Left lobe of liver (tissue), 2 donors: ENCODE measurements around the gene PPCDC. TPM values are rescaled to one million over a fixed set of nuclear protein-coding genes. Genes with fewer than 3 reads are reported as not detected.

Experiments used
- ATAC-seq: fragments of 200-7000 bp; cut with Tn5 transposase; one replicate; pipeline ENCODE4 v1.9.1; 2020; ENCODE audit warnings: mild to moderate bottlenecking, moderate library complexity
- DNase-seq: peaks from one replicate; pipeline ENCODE4 v3.0.0-alpha.2; 2020; ENCODE audit warnings: low spot score
- total RNA-seq: library from RNA; stranded (reverse); gene quantifications from one replicate; pipeline ENCODE4 v1.2.1, GENCODE V29; 2021
- donor health status: DM: no; HTN: no; CAD: no; lungs with moderate emphysema.
- donor health status: DM: no; HTN: yes; CAD: no.

The PPCDC gene
- total RNA-seq, result 5.4 TPM

- ATAC-seq (peak; percentile 98), DNase-seq (peak; percentile 97)
Observed at GRCh38 chr15:75023181-75023871, at the start of gene PPCDC. Gene PPCDC (plus strand): TSS chr15:75023590. CDS start chr15:75028319, 4,729 bp downstream.

GRCh38 chr15:74976159-74976558 is 47.2 kb upstream of the PPCDC start:
- ATAC-seq (no peak), DNase-seq (no peak)

DNA sequence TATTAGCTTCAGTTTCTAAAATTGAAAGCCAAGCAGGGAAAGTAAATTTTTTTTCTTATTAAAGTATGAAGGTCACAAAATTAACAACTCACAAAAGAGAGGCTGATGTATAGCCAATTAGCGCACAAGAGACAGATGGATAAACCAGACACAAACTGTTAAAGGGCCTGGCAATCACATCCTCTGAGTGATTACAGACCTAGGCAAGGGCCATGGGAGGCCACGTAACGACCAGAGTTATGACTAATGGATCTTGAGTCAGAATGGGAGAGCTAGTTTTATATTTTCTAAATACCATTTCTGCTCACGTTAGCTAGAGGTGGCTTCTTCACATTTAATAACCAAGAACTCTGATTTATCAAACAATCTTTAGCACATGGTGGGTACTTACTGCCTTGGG is 45.8 kb upstream of the PPCDC start:
- ATAC-seq, result no peak
- no peak for DNase-seq

GRCh38 chr15:74978077-74978476 is 45.3 kb upstream of the PPCDC start:
- ATAC-seq, result no peak
- no peak for DNase-seq

- ATAC-seq, result no peak
- no peak for DNase-seq
Observed at GRCh38 chr15:74978503-74978902, 44.9 kb upstream of the PPCDC start.

DNA sequence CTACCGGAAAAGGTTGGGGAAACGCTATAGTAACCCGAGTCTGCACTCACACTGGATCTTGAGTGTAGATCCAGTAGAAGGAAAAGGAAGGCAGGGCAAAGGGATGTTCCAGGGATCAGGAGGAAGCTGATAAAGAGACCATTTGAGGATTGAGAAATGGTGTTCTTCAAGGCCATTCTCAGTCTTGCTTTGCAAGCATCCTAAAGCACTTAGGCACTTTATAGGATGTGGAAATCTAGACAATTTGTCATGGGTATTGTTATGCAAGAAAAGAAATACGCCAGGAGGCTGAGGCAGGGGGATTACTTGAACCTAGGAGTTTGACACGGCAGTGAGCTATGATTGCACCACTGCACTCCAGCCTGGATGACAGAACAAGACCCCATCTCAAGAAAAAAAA is 41.2 kb upstream of the PPCDC start:
- no peak for ATAC-seq
- no peak for DNase-seq

DNA sequence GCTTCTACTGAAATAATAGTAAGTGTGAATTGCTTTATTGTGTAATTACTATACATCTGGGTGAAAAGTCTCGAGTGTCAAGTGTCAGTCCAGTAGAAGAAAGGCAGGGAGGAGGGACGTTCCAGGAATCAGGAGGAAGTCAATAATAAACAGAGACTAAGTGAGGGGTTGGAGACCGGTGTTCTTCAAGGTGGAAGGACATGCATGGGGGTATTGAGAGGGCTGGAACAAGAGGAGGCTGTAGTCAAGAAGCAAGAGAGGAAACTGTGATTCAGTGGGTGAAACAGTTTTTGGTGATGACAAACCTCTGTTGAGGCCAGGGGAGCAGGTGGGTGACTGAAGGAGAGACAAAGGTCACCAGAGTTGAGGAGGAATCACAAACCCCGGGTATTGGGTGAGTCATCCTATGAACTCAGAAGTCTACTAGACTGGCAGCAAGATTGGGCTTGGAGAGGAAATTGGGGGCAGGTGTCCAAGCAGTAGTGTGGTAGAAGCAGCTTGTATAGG is 39.6 kb upstream of the PPCDC start:
- ATAC-seq (no peak), DNase-seq (no peak)

- DNase-seq, result no peak
- peak; percentile 69 for ATAC-seq
Observed at GRCh38 chr15:74988007-74988800, 35.2 kb upstream of the PPCDC start.

DNA sequence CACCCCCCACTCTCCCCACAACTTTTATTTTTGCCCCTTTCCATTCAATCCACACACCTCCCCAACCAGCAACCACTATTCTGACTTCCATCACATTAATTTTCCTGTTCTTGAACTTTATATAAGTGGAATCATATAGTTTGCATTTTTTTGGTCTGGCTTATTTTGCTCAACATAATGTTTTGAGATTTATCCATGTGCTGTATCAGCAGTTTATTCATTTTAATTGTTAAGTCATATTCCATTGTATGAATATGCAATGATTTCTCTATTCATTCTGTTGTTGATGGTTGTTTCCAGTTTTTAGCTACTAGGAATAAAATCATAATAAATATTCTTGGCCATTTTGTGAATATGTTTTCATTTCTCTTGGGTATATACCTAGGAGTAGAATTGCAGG is 33.9 kb upstream of the PPCDC start:
- DNase-seq (no peak), ATAC-seq (no peak)

GRCh38 chr15:74992619-74993018 is 30.8 kb upstream of the PPCDC start:
- DNase-seq, result no peak
- no peak for ATAC-seq

GRCh38 chr15:74994236-74994635 is 29.2 kb upstream of the PPCDC start:
- no peak for ATAC-seq

GRCh38 chr15:74994685-74995084 is 28.7 kb upstream of the PPCDC start:
- ATAC-seq, result no peak

More at GRCh38 chr15:74994236-74994635, 29.2 kb upstream of the PPCDC start:
- no peak for DNase-seq

DNA sequence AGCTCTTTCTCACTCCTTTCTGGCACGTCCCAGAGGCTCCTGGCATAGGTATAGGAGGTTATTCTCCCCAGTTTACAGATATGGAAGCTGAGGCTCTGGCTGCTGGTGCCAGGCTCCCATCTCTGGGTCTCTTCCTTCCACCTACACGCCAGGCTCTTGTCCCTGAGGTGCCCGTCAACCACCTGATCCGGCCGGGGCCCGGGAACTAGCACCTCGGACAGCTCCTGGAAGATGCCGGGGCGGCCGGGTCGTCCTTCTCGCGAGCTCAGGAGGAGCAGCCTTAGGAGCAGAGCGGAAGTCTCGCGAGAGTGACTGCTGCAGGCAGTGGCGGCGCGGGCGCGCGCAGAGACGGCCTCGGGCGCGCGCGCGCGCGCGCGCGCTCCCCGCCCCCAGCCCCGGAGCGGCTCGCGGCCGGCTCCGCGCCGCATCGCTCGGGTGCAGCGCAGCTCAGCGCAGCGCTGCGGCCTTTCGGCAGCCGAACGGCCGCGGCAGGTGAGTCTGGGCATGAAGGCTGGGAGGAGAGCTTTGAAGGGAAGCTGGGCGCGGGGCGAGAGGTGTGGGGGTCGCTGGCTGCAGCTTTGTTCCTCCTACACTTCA is 28.1 kb upstream of the PPCDC start, which contains the start of gene SCAMP5:
Gene SCAMP5 (plus strand): TSS at position 382 of the 597 bp plus-strand sequence. CDS start 16,277 bp downstream, outside the sequence.
- ATAC-seq (peak; percentile 98), DNase-seq (peak; percentile 90)

More at GRCh38 chr15:74994685-74995084, 28.7 kb upstream of the PPCDC start:
- DNase-seq, result no peak

- ATAC-seq, result no peak
- DNase-seq, result no peak
Observed at GRCh38 chr15:74995779-74996765, 27.3 kb upstream of the PPCDC start.

- no peak for ATAC-seq
- no peak for DNase-seq
Observed at GRCh38 chr15:74997141-74997540, 26.2 kb upstream of the PPCDC start.

- ATAC-seq, result no peak
- no peak for DNase-seq
Observed at GRCh38 chr15:74997543-74997942, 25.8 kb upstream of the PPCDC start.

DNA sequence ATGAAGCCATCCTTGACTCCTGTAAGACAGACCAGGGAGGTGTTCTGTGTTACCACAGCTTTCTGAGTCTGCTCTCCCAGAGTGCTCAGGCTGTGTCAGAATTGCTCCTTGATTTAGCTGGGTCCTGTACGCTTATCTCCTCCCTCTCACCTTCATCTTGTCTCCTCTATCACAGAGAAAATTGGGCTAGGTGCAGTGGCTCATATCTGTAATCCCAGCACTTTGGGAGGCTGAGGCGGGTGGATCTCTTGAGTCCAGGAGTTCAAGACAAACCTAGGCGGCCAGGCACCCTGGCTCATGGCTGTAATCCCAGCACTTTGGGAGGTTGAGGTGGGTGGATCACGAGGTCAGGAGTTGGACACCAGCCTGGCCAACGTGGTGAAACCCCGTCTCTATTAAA is 22.1 kb upstream of the PPCDC start:
- no peak for ATAC-seq

DNA sequence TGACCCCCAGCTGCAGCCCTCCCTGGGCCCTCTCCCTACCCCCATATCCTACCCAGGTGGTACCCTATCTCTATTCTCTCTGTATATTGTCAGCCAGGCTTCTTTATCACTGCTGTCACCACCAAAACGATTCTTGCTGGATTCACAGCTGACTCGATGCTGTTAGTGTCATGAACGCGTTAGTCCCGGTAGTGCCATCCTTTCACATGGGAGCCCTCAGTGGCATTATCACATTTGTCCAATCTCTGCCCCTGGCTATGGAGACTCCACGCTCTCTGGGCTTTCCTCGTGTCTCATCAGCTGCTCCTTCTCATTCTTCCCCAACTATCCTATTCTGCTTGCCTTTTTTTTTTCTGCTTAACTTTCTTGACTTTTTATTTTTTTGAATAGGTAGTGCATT is 21.0 kb upstream of the PPCDC start:
- no peak for DNase-seq
- ATAC-seq, result no peak

More for the DNA sequence above, 22.1 kb upstream of the PPCDC start:
- no peak for DNase-seq

- no peak for ATAC-seq
- no peak for DNase-seq
Observed at GRCh38 chr15:75007216-75007615, 16.2 kb upstream of the PPCDC start.

- no peak for ATAC-seq
- no peak for DNase-seq
Observed at GRCh38 chr15:75008221-75008625, 15.2 kb upstream of the PPCDC start.
